Mesendoderm (in vitro differentiated cells): ENCODE results near the gene FBXW12.

Source experiments
- DNase-seq: peaks from one replicate; pipeline ENCODE4 v3.0.0; 2013
- H2AK5ac ChIP-seq: 2 replicates; pipeline ENCODE4 v1.6.1; 2013; ENCODE audit warnings: low read length, inconsistent platforms
- H2BK120ac ChIP-seq: 2 replicates; pipeline ENCODE4 v1.6.1; 2013; ENCODE audit warnings: low read depth, mild to moderate bottlenecking, low read length, moderate library complexity, mixed read lengths
- H2BK15ac ChIP-seq: replicated peaks from 2 replicates; pipeline ENCODE4 v1.6.1; 2013; ENCODE audit warnings: low read depth, mild to moderate bottlenecking, moderate library complexity
- H2BK5ac ChIP-seq: 2 replicates; pipeline ENCODE4 v1.6.1; 2013; ENCODE audit warnings: low read length, inconsistent platforms
- H3K18ac ChIP-seq: 2 replicates; pipeline ENCODE4 v1.6.1; 2013; ENCODE audit warnings: mild to moderate bottlenecking, low read length, mixed read lengths
- H3K23ac ChIP-seq: one replicate; pipeline ENCODE4 v1.6.1; 2013; ENCODE audit warnings: low read length
- H3K27ac ChIP-seq: 2 replicates; pipeline ENCODE4 v1.5.1; 2013; ENCODE audit warnings: low read depth, mild to moderate bottlenecking, inconsistent platforms, low read length, moderate library complexity
- H3K27me3 ChIP-seq: 2 replicates; pipeline ENCODE4 v1.6.1; 2013; ENCODE audit warnings: low read length, control low read depth, mild to moderate bottlenecking, inconsistent platforms; ENCODE audit not compliant: insufficient read depth, poor library complexity
- H3K36me3 ChIP-seq: 2 replicates; pipeline ENCODE4 v1.6.1; 2013; ENCODE audit warnings: low read length, inconsistent platforms; ENCODE audit not compliant: control insufficient read depth, insufficient read depth
- H3K4ac ChIP-seq: one replicate; pipeline ENCODE4 v1.6.1; 2013; ENCODE audit warnings: low read depth, mild to moderate bottlenecking, low read length, moderate library complexity
- H3K4me1 ChIP-seq: 2 replicates; pipeline ENCODE4 v1.6.1; 2013; ENCODE audit warnings: low read depth, low read length, inconsistent platforms; ENCODE audit not compliant: control insufficient read depth
- H3K4me2 ChIP-seq: 2 replicates; pipeline ENCODE4 v1.6.1; 2013; ENCODE audit warnings: low read length
- H3K4me3 ChIP-seq: 2 replicates; pipeline ENCODE4 v1.5.1; 2013; ENCODE audit warnings: mild to moderate bottlenecking, low read length
- H3K56ac ChIP-seq: one replicate; pipeline ENCODE4 v1.6.1; 2013; ENCODE audit warnings: low read length
- H3K79me1 ChIP-seq: 2 replicates; pipeline ENCODE4 v1.6.1; 2013; ENCODE audit warnings: low read length, inconsistent platforms
- H3K79me2 ChIP-seq: 2 replicates; pipeline ENCODE4 v1.6.1; 2013; ENCODE audit warnings: mild to moderate bottlenecking, low read length; ENCODE audit not compliant: control insufficient read depth, insufficient read depth
- H3K9ac ChIP-seq: 2 replicates; pipeline ENCODE4 v1.6.1; 2013; ENCODE audit warnings: low read length, inconsistent platforms
- H4K5ac ChIP-seq: one replicate; pipeline ENCODE4 v1.6.1; 2013; ENCODE audit warnings: low read length
- H4K8ac ChIP-seq: one replicate; pipeline ENCODE4 v1.6.1; 2013; ENCODE audit warnings: low read depth, mild to moderate bottlenecking, control low read depth, low read length, moderate library complexity
- WGBS: extraction: QIAGEN DNeasy Blood & Tissue Kit; methylation state at CpG from one replicate; pipeline ENCODE4 v1.1.7; 2013; ENCODE audit warnings: low lambda C conversion rate, missing lambda C conversion rate; ENCODE audit not compliant: insufficient coverage; ENCODE audit errors: extremely low coverage; 5-methylcytosine and 5-hydroxymethylcytosine counted together

FBXW12 gene

DNA sequence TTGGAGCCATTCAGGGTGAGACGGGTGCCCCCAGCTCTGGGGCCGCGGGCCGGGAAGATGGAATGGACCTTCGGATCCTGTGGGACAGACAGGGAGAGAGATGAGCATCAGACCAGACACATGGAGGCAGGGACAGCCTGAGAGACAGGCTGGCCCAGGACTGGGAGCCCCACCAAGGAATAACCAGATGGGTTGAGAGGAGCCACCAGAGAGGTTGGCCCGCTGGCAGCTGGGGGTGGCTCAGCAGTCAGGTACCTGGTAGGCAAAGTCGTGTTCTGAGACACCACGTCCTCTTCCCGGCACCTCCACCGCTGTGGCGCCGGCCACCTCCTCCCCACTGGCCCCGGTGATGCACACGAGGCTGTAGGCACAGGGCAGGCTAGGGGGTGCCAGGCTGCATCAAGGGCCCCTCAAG lies 44.1 kb downstream of the FBXW12 start:
- H3K36me3 ChIP-seq: peaks cover 24% of the 10 kb centered on the region

DNA sequence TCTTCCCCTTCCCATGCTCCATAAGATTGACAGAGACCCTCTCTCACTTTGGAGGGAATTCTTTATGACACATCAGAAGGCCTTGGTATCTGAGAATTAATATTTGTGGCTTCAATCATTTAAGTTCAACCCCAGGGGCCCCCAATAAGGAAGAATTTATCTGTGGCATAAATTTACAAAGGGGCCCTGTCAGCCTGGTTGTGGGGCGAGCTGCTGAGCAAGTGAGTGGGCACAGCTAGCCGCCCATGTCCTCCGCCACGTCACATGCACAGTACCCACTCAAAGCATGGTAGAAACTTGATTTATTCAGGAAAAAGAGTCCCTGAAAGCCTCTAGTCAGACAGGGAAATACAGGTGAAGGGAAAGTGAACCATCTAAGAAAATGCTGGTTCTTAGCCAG lies 44.5 kb downstream of the FBXW12 start:
- Histone ChIP-seq H4K5ac (no peak overlapping the region), H3K27ac (no peak overlapping the region), H3K9ac (no peak overlapping the region), H4K8ac (no peak overlapping the region), H3K4me2 (no peak overlapping the region), H3K56ac (no peak overlapping the region), H2BK120ac (no peak overlapping the region), H2BK5ac (no peak overlapping the region), H3K4me1 (no peaks in the 10 kb centered on the region), H3K79me2 (no peaks in the 10 kb centered on the region), H3K23ac (no peak overlapping the region), H3K18ac (no peak overlapping the region), H3K36me3 (peaks cover 22% of the 10 kb centered on the region), H2AK5ac (no peak overlapping the region), H3K4ac (no peak overlapping the region), H3K27me3 (no peaks in the 10 kb centered on the region), H2BK15ac (no peak overlapping the region), H3K79me1 (peaks cover 3% of the 10 kb centered on the region), H3K4me3 (no peak overlapping the region)
- DNase-seq: no peak
- WGBS: no CpG with 5 or more reads among the region's 4 CpGs

More for the DNA sequence above, 44.1 kb downstream of the FBXW12 start:
- Histone ChIP-seq H3K79me1 (peaks cover 3% of the 10 kb centered on the region), H3K23ac (no peak overlapping the region), H4K8ac (no peak overlapping the region), H2BK15ac (no peak overlapping the region), H3K4ac (no peak overlapping the region), H3K56ac (no peak overlapping the region), H2BK120ac (no peak overlapping the region), H3K4me3 (no peak overlapping the region), H2AK5ac (no peak overlapping the region), H2BK5ac (no peak overlapping the region), H3K4me2 (no peak overlapping the region), H3K4me1 (no peaks in the 10 kb centered on the region), H3K27ac (no peak overlapping the region), H3K79me2 (no peaks in the 10 kb centered on the region), H3K9ac (no peak overlapping the region), H3K18ac (no peak overlapping the region), H3K27me3 (no peaks in the 10 kb centered on the region), H4K5ac (no peak overlapping the region)
- DNase-seq: no peak
- WGBS: no CpG with 5 or more reads among the region's 14 CpGs

DNA sequence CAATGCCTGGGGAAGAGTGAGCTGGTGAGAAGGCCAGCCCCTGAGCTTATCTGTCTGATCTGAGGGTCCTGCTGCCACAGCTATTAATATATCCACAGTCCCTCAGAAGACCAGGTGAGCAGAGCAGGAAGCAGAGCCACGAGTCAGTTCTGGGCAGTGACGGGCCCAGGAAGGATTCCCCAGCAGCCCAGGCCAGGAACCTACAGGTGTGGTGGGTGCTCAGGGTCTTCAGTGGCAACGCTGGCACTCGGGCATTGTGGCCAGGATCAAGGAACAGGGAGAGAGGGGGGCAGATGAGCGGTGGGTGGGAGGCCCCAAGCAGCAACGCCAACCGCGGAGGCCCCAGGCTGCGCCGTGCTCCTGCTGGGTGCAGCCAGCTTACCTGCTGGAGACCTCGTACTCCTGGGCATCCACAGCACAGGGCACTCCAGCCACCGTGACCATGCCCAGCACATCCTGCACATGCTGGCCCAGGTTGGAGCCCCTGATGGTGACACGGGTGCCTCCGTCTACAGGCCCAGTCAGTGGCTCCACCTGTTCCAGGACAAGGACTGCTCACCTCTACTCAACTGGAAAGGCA lies 45.6 kb downstream of the FBXW12 start:
- H3K56ac ChIP-seq: no peak overlapping the region
- no peak overlapping the region for H2BK5ac ChIP-seq
- H2BK120ac ChIP-seq: no peak overlapping the region
- H4K8ac ChIP-seq: no peak overlapping the region
- no peaks in the 10 kb centered on the region for H3K79me2 ChIP-seq
- H3K4me1 ChIP-seq: no peaks in the 10 kb centered on the region
- no peak for DNase-seq
- H3K18ac ChIP-seq: no peak overlapping the region
- H3K23ac ChIP-seq: no peak overlapping the region
- WGBS: no CpG with 5 or more reads among the region's 14 CpGs
- no peak overlapping the region for H4K5ac ChIP-seq
- no peak overlapping the region for H3K4me2 ChIP-seq
- H3K27me3 ChIP-seq: no peaks in the 10 kb centered on the region
- no peak overlapping the region for H3K4me3 ChIP-seq
- H3K36me3 ChIP-seq: peaks cover 20% of the 10 kb centered on the region
- no peak overlapping the region for H2AK5ac ChIP-seq
- H3K9ac ChIP-seq: no peak overlapping the region
- H3K4ac ChIP-seq: no peak overlapping the region
- H3K79me1 ChIP-seq: peaks cover 6% of the 10 kb centered on the region
- no peak overlapping the region for H3K27ac ChIP-seq
- no peak overlapping the region for H2BK15ac ChIP-seq

DNA sequence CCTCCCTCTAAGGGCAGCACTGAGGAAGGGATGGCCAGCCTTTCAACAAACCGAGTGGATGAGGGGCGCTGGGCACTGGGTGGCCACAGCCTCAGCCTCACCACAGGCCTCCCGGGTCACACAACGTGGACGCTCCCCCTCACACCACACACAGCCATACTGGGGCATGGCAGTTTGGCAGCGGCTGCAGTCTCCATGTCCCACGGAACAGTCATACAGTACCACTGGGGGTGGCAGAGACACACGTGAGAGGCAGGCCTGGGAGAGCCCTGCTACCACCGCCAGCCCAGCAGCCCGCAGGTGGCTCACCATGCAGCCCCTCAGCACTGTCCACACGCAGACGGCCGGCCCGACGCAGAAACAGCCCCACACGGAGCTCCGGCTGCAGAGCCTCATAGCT lies 46.1 kb downstream of the FBXW12 start:
- H3K36me3 ChIP-seq: peaks cover 19% of the 10 kb centered on the region
- no peak overlapping the region for H3K4me2 ChIP-seq
- no peak overlapping the region for H4K5ac ChIP-seq
- H3K4ac ChIP-seq: no peak overlapping the region
- no CpG with 5 or more reads among the region's 17 CpGs for WGBS
- DNase-seq: no peak
- no peak overlapping the region for H2BK5ac ChIP-seq
- H3K56ac ChIP-seq: no peak overlapping the region
- H2BK120ac ChIP-seq: no peak overlapping the region
- no peak overlapping the region for H3K18ac ChIP-seq
- no peak overlapping the region for H3K27ac ChIP-seq
- H3K79me1 ChIP-seq: peaks cover 8% of the 10 kb centered on the region
- no peak overlapping the region for H3K23ac ChIP-seq
- H3K9ac ChIP-seq: no peak overlapping the region
- no peak overlapping the region for H4K8ac ChIP-seq
- no peaks in the 10 kb centered on the region for H3K27me3 ChIP-seq
- no peak overlapping the region for H3K4me3 ChIP-seq
- no peak overlapping the region for H2BK15ac ChIP-seq
- no peaks in the 10 kb centered on the region for H3K4me1 ChIP-seq
- no peak overlapping the region for H2AK5ac ChIP-seq
- peaks cover 2% of the 10 kb centered on the region for H3K79me2 ChIP-seq

DNA sequence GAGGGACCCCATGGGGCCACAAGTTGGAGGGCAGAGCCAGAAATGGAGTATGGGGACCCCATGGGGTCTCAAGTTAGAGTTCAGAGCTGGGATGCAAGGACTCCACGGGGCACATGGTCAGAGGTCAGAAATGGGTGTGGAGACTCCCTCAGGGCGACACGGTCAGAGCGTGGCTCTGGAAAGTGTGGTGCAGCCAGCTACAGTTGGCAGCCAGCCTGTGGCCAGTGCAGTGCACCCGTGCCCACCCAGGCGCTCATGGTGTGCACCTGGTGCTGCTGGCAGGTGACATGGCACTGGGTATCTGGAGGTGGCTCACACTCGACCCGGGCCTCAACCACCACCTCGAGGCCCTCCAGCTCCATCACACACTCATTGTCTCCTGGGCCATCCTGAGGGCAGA lies 46.6 kb downstream of the FBXW12 start:
- H3K4me2 ChIP-seq: no peak overlapping the region
- no peak overlapping the region for H3K56ac ChIP-seq
- no peak overlapping the region for H3K4me3 ChIP-seq
- no peak overlapping the region for H2AK5ac ChIP-seq
- H3K18ac ChIP-seq: no peak overlapping the region
- H4K5ac ChIP-seq: no peak overlapping the region
- no peaks in the 10 kb centered on the region for H3K27me3 ChIP-seq
- H2BK120ac ChIP-seq: no peak overlapping the region
- peaks cover 19% of the 10 kb centered on the region for H3K36me3 ChIP-seq
- no peak overlapping the region for H4K8ac ChIP-seq
- no peak overlapping the region for H3K27ac ChIP-seq
- DNase-seq: no peak
- no peak overlapping the region for H3K23ac ChIP-seq
- no peak overlapping the region for H2BK15ac ChIP-seq
- no peak overlapping the region for H3K4ac ChIP-seq
- peaks cover 4% of the 10 kb centered on the region for H3K79me2 ChIP-seq
- no peaks in the 10 kb centered on the region for H3K4me1 ChIP-seq
- H3K9ac ChIP-seq: no peak overlapping the region
- no CpG with 5 or more reads among the region's 9 CpGs for WGBS
- H2BK5ac ChIP-seq: no peak overlapping the region
- peaks cover 8% of the 10 kb centered on the region for H3K79me1 ChIP-seq

DNA sequence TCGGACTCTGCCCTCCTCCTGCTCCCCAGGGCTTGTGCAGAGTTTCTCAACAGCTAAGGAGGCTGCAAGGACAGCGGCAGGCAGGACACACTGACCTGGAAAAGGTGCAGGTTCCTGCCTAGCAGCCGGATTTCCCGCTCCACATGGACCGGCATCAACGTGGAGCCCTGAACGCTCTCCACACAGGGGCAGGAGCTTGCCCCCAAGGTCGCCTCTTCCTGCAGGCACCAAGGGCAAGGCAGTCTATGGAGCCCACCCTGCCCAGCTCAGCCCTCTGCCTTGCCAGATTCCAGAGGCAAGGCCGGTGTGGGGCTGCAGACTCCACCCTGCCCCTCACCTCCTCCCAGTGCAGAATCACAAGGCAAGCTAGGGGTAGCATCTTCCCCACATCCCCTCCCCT lies 47.1 kb downstream of the FBXW12 start:
- no peak overlapping the region for H3K4me3 ChIP-seq
- H3K79me2 ChIP-seq: peaks cover 8% of the 10 kb centered on the region
- H3K79me1 ChIP-seq: peaks cover 8% of the 10 kb centered on the region
- H3K56ac ChIP-seq: no peak overlapping the region
- H4K5ac ChIP-seq: no peak overlapping the region
- H3K23ac ChIP-seq: no peak overlapping the region
- H3K36me3 ChIP-seq: peaks cover 17% of the 10 kb centered on the region
- no peak overlapping the region for H2BK120ac ChIP-seq
- H3K4ac ChIP-seq: no peak overlapping the region
- no peaks in the 10 kb centered on the region for H3K27me3 ChIP-seq
- H2BK5ac ChIP-seq: no peak overlapping the region
- WGBS: no CpG with 5 or more reads among the region's 9 CpGs
- no peak overlapping the region for H4K8ac ChIP-seq
- H3K27ac ChIP-seq: no peak overlapping the region
- H3K4me2 ChIP-seq: no peak overlapping the region
- no peak for DNase-seq
- no peak overlapping the region for H2AK5ac ChIP-seq
- no peak overlapping the region for H3K9ac ChIP-seq
- H3K4me1 ChIP-seq: no peaks in the 10 kb centered on the region
- H2BK15ac ChIP-seq: no peak overlapping the region
- H3K18ac ChIP-seq: no peak overlapping the region
